Measurements from ENCODE around the gene NCKAP5.
"Not testable (repeated sequence)": the region's sequence is repeated elsewhere in the genome, so short reads cannot be mapped to it uniquely, and the experiment has no call there.

DNA sequence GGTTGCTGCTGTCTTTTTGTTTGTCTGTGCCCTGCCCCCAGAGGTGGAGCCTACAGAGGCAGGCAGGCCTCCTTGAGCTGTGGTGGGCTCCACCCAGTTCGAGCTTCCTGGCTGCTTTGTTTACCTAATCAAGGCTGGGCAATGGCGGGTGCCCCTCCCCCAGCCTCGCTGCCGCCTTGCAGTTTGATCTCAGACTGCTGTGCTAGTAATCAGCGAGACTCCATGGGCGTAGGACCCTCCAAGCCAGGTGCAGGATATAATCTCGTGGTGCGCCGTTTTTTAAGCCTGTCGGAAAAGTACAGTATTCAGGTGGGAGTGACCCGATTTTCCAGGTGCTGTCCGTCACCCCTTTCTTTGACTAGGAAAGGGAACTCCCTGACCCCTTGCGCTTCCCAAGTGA, 97.8 kb downstream of the NCKAP5 start:
- TF ChIP-seq, protein P1, sequence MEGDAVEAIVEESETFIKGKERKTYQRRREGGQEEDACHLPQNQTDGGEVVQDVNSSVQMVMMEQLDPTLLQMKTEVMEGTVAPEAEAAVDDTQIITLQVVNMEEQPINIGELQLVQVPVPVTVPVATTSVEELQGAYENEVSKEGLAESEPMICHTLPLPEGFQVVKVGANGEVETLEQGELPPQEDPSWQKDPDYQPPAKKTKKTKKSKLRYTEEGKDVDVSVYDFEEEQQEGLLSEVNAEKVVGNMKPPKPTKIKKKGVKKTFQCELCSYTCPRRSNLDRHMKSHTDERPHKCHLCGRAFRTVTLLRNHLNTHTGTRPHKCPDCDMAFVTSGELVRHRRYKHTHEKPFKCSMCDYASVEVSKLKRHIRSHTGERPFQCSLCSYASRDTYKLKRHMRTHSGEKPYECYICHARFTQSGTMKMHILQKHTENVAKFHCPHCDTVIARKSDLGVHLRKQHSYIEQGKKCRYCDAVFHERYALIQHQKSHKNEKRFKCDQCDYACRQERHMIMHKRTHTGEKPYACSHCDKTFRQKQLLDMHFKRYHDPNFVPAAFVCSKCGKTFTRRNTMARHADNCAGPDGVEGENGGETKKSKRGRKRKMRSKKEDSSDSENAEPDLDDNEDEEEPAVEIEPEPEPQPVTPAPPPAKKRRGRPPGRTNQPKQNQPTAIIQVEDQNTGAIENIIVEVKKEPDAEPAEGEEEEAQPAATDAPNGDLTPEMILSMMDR (IDR thresholded peaks at IDR 0.05) = not testable (repeated sequence)
- TF ChIP-seq POLR2A (IDR thresholded peaks at IDR 0.05) = not testable (repeated sequence)
